Mesothelial cell of epicardium (in vitro differentiated cells): ENCODE results near the gene IL16. TPM values are rescaled to one million over a fixed set of nuclear protein-coding genes. Genes with fewer than 3 reads are reported as not detected.
A peak's percentile ranks its signal among the peaks of the same experiment; 100 is the strongest.
"Not testable (repeated sequence)": the region's sequence is repeated elsewhere in the genome, so short reads cannot be mapped to it uniquely, and the experiment has no call there.

Experiments
- DNase-seq, 2 experiments: peaks; one replicate each; pipeline ENCODE4 v3.0.0; 2021; ENCODE audit warnings: low spot score in 2 of 2; ENCODE audit not compliant: unreplicated experiment in 2 of 2
- H3K27ac Mint-ChIP-seq: 2 replicates; pipeline ENCODE4 v1.8.0; 2021; ENCODE audit warnings: mixed read lengths
- H3K27me3 Mint-ChIP-seq: 2 replicates; pipeline ENCODE4 v1.8.0; 2021; ENCODE audit warnings: low read depth, mixed read lengths
- H3K36me3 Mint-ChIP-seq: 2 replicates; pipeline ENCODE4 v1.8.0; 2021; ENCODE audit warnings: mixed read lengths
- H3K4me1 Mint-ChIP-seq: 2 replicates; pipeline ENCODE4 v1.8.0; 2021; ENCODE audit warnings: mixed read lengths
- H3K4me3 Mint-ChIP-seq: 2 replicates; pipeline ENCODE4 v1.8.0; 2021; ENCODE audit warnings: mild to moderate bottlenecking, moderate library complexity, mixed read lengths
- H3K9me3 Mint-ChIP-seq: 2 replicates; pipeline ENCODE4 v1.8.0; 2021; ENCODE audit warnings: mixed read lengths
- CTCF ChIP-seq: fragments of 200-600 bp; sonication (generic); IDR thresholded peaks from one replicate; pipeline ENCODE4 v1.5.0; 2021; ENCODE audit warnings: antibody characterized with exemption; ENCODE audit not compliant: unreplicated experiment
- total RNA-seq: library from RNA; stranded (reverse); gene quantifications from 3 replicates; pipeline ENCODE4 v1.2.1, GENCODE V29; 2021

IL16 gene
- total RNA-seq, 1 donor from 2014 or later, result 0.27 TPM

- peaks cover 16% of the 10 kb centered on the region for H3K27me3 Mint-ChIP-seq
- H3K4me1 Mint-ChIP-seq, result peaks cover 8% of the 10 kb centered on the region
- no peak overlapping the region for H3K4me3 Mint-ChIP-seq
- TF ChIP-seq CTCF, result no peak
- H3K9me3 Mint-ChIP-seq, result no peaks in the 10 kb centered on the region
- H3K36me3 Mint-ChIP-seq, result no peaks in the 10 kb centered on the region
- H3K27ac Mint-ChIP-seq, result no peak overlapping the region
- DNase-seq, result no peak
These were observed 40.4 kb upstream of the IL16 start for GRCh38 chr15:81156324-81156723.

- Mint-ChIP-seq H3K36me3 (no peaks in the 10 kb centered on the region), H3K4me1 (peaks cover 14% of the 10 kb centered on the region), H3K27ac (no peak overlapping the region), H3K27me3 (peaks cover 13% of the 10 kb centered on the region), H3K9me3 (no peaks in the 10 kb centered on the region), H3K4me3 (no peak overlapping the region)
- no peak for TF ChIP-seq CTCF
- no peak for DNase-seq
These were observed 39.3 kb upstream of the IL16 start for GRCh38 chr15:81157195-81157938.

DNA sequence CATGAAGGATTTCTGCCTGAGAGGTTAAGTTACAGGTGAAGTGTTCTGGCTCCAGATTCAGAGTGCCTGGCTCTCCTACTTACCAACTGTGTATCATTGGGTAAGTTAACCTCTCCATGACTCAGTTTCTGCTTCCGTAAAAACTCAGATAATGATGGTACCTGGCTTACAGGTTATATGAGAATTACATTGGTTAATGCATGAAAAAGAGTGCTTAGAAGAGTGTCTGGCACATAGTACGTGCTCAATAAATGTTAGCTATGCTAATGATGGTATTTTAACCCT, 38.8 kb upstream of the IL16 start:
- H3K9me3 Mint-ChIP-seq, result no peaks in the 10 kb centered on the region
- peaks cover 14% of the 10 kb centered on the region for H3K4me1 Mint-ChIP-seq
- peaks cover 15% of the 10 kb centered on the region for H3K27me3 Mint-ChIP-seq
- TF ChIP-seq CTCF, result no peak
- no peak overlapping the region for H3K27ac Mint-ChIP-seq
- H3K36me3 Mint-ChIP-seq, result no peaks in the 10 kb centered on the region
- no peak overlapping the region for H3K4me3 Mint-ChIP-seq
- DNase-seq, result no peak

DNA sequence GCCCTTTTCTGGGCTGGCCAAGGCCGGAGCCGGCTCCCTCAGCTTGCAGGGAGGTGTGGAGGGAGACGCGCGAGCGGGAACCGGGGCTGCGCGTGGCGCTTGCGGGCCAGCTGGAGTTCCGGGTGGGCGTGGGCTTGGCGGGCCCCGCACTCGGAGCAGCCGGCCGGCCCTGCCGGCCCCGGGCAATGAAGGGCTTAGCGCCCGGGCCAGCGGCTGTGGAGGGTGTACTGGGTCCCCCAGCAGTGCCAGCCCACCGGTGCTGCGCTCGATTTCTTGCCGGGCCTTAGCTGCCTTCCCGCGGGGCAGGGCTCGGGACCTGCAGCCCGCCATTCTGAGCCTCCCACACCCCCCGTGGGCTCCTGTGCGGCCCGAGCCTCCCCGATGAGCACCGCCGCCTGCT, 38.1 kb upstream of the IL16 start:
- not testable (repeated sequence) for H3K27ac Mint-ChIP-seq, DNase-seq, H3K4me3 Mint-ChIP-seq, H3K9me3 Mint-ChIP-seq, H3K36me3 Mint-ChIP-seq
- H3K27me3 Mint-ChIP-seq, result peaks cover 13% of the 10 kb centered on the region
- peaks cover 14% of the 10 kb centered on the region for H3K4me1 Mint-ChIP-seq

GRCh38 chr15:81160312-81161159, 36.1 kb upstream of the IL16 start:
- H3K27me3 Mint-ChIP-seq, result peaks cover 13% of the 10 kb centered on the region
- peak overlapping the region; percentile 52 for H3K27ac Mint-ChIP-seq
- no peak overlapping the region for H3K4me3 Mint-ChIP-seq
- no peaks in the 10 kb centered on the region for H3K36me3 Mint-ChIP-seq
- DNase-seq, result peak in 1 of 2 experiments; percentile 48
- no peak for TF ChIP-seq CTCF
- no peaks in the 10 kb centered on the region for H3K9me3 Mint-ChIP-seq
- peaks cover 22% of the 10 kb centered on the region for H3K4me1 Mint-ChIP-seq

GRCh38 chr15:81161160-81161673, 35.5 kb upstream of the IL16 start:
- no peak for DNase-seq
- Mint-ChIP-seq H3K9me3 (no peaks in the 10 kb centered on the region), H3K27ac (peak overlapping the region; percentile 52), H3K4me1 (peaks cover 22% of the 10 kb centered on the region), H3K4me3 (no peak overlapping the region), H3K36me3 (no peaks in the 10 kb centered on the region), H3K27me3 (peaks cover 13% of the 10 kb centered on the region)
- TF ChIP-seq CTCF, result no peak
